WTC11 (cell line): ENCODE results near the gene GTPBP3. TPM values are rescaled to one million over a fixed set of nuclear protein-coding genes. Genes with fewer than 3 reads are reported as not detected.

Source experiments
- ATAC-seq: fragments of 200-7000 bp; cut with Tn5 transposase; 2 replicates; pipeline ENCODE4 v1.10.0; 2021; ENCODE audit warnings: mild to moderate bottlenecking, moderate library complexity
- CTCF ChIA-PET: fragments of 300-600 bp; sonication (Branson Sonifier 250); formaldehyde crosslinking; loops from one replicate; lab custom pipeline; 2021; ENCODE audit warnings: antibody characterized with exemption; lab: Charles Lee
- POLR2A ChIA-PET: fragments of 350-600 bp; sonication (Branson Sonifier 250); formaldehyde crosslinking; loops from one replicate; lab custom pipeline; 2021; ENCODE audit warnings: antibody characterized with exemption; lab: Charles Lee
- DNase-seq: peaks from one replicate; pipeline ENCODE4 v3.0.0; 2021; ENCODE audit warnings: low spot score
- H3K27ac Mint-ChIP-seq: 2 replicates; pipeline ENCODE4 v1.8.0; 2021; ENCODE audit warnings: mixed read lengths
- H3K27me3 Mint-ChIP-seq: 2 replicates; pipeline ENCODE4 v1.8.0; 2021; ENCODE audit warnings: low read depth, mild to moderate bottlenecking, moderate library complexity, mixed read lengths
- H3K36me3 Mint-ChIP-seq: 2 replicates; pipeline ENCODE4 v1.8.0; 2021; ENCODE audit warnings: mixed read lengths
- H3K4me1 Mint-ChIP-seq: 2 replicates; pipeline ENCODE4 v1.8.0; 2022; ENCODE audit warnings: mixed read lengths
- H3K4me3 Mint-ChIP-seq: 2 replicates; pipeline ENCODE4 v1.8.0; 2021; ENCODE audit warnings: mild to moderate bottlenecking, moderate library complexity, mixed read lengths
- H3K9me3 Mint-ChIP-seq: 2 replicates; pipeline ENCODE4 v1.8.0; 2021; ENCODE audit warnings: mixed read lengths
- ATF1 ChIP-seq: sonication (generic); formaldehyde crosslinking; IDR thresholded peaks from 2 replicates; pipeline ENCODE4 v1.8.1; 2023; ENCODE audit warnings: mild to moderate bottlenecking, moderate library complexity, missing genetic modification reagents
- ETV6 ChIP-seq: sonication (generic); formaldehyde crosslinking; IDR thresholded peaks from 2 replicates; pipeline ENCODE4 v1.8.1; 2022; ENCODE audit warnings: mild to moderate bottlenecking, missing genetic modification reagents
- FOXJ3 ChIP-seq: sonication (generic); formaldehyde crosslinking; IDR thresholded peaks from 2 replicates; pipeline ENCODE4 v1.9.0; 2021; ENCODE audit warnings: missing genetic modification reagents, mild to moderate bottlenecking, borderline replicate concordance
- JAZF1 ChIP-seq: fragments of 250-450 bp; sonication (Bioruptor Pico); IDR thresholded peaks from 2 replicates; pipeline ENCODE4 v1.9.0; 2021; ENCODE audit warnings: moderate library complexity, mild to moderate bottlenecking, inconsistent platforms
- JUN ChIP-seq: sonication (generic); formaldehyde crosslinking; IDR thresholded peaks from 2 replicates; pipeline ENCODE4 v1.8.0; 2023; ENCODE audit warnings: mild to moderate bottlenecking, missing genetic modification reagents
- KAT7 ChIP-seq: sonication (generic); formaldehyde crosslinking; IDR thresholded peaks from 2 replicates; pipeline ENCODE4 v1.8.1; 2023; ENCODE audit warnings: missing genetic modification reagents, mild to moderate bottlenecking, borderline replicate concordance
- NFE2L1 ChIP-seq: sonication (generic); formaldehyde crosslinking; IDR thresholded peaks from 2 replicates; pipeline ENCODE4 v1.8.1; 2023; ENCODE audit warnings: missing genetic modification reagents
- NR1H2 ChIP-seq: sonication (generic); formaldehyde crosslinking; IDR thresholded peaks from 2 replicates; pipeline ENCODE4 v1.9.0; 2021; ENCODE audit warnings: mild to moderate bottlenecking, moderate library complexity, missing genetic modification reagents
- NR3C1 ChIP-seq: sonication (generic); formaldehyde crosslinking; conservative IDR thresholded peaks from 2 replicates; pipeline ENCODE4 v1.8.1; 2023; ENCODE audit warnings: low read depth, mild to moderate bottlenecking, missing genetic modification reagents
- RELA ChIP-seq: sonication (generic); formaldehyde crosslinking; IDR thresholded peaks from 2 replicates; pipeline ENCODE4 v1.8.1; 2022; ENCODE audit warnings: missing genetic modification reagents, mild to moderate bottlenecking, borderline replicate concordance
- SMAD3 ChIP-seq: sonication (generic); formaldehyde crosslinking; IDR thresholded peaks from 2 replicates; pipeline ENCODE4 v1.8.0; 2022; ENCODE audit warnings: missing genetic modification reagents, mild to moderate bottlenecking, borderline replicate concordance
- SOX15 ChIP-seq: fragments of 250-450 bp; sonication (Bioruptor Pico); IDR thresholded peaks from 2 replicates; pipeline ENCODE4 v1.9.0; 2021; ENCODE audit warnings: mild to moderate bottlenecking
- SP1 ChIP-seq: sonication (generic); formaldehyde crosslinking; conservative IDR thresholded peaks from 2 replicates; pipeline ENCODE4 v1.8.1; 2022; ENCODE audit warnings: missing genetic modification reagents
- TEAD4 ChIP-seq: sonication (generic); formaldehyde crosslinking; IDR thresholded peaks from 2 replicates; pipeline ENCODE4 v1.8.0; 2022; ENCODE audit warnings: mild to moderate bottlenecking, missing genetic modification reagents
- ZBTB21 ChIP-seq: sonication (generic); formaldehyde crosslinking; IDR thresholded peaks from 2 replicates; pipeline ENCODE4 v1.8.1; 2023; ENCODE audit warnings: mild to moderate bottlenecking, missing genetic modification reagents, borderline replicate concordance
- ZNF671 ChIP-seq: fragments of 250-450 bp; sonication (Bioruptor Pico); IDR thresholded peaks from 2 replicates; pipeline ENCODE4 v1.8.0; 2021; ENCODE audit warnings: mild to moderate bottlenecking
- total RNA-seq: library from RNA; stranded (reverse); gene quantifications from 3 replicates; pipeline ENCODE4 v1.2.3, GENCODE V29; 2021
- TF ChIP-seq, protein P1 (sequence below): sonication (generic); formaldehyde crosslinking; IDR thresholded peaks from 2 replicates; pipeline ENCODE4 v1.8.1; 2023; ENCODE audit warnings: mild to moderate bottlenecking, missing genetic modification reagents, moderate library complexity
- TF ChIP-seq, protein P2 (sequence below): sonication (generic); formaldehyde crosslinking; conservative IDR thresholded peaks from 2 replicates; pipeline ENCODE4 v1.8.1; 2022; ENCODE audit warnings: mild to moderate bottlenecking, missing genetic modification reagents
- TF ChIP-seq, protein P3 (sequence below): fragments of 250-450 bp; sonication (Bioruptor Pico); IDR thresholded peaks from 2 replicates; pipeline ENCODE4 v1.9.0; 2021; ENCODE audit warnings: mild to moderate bottlenecking
- TF ChIP-seq, protein P4 (sequence below): sonication (generic); formaldehyde crosslinking; IDR thresholded peaks from 2 replicates; pipeline ENCODE4 v1.8.1; 2022; ENCODE audit warnings: mild to moderate bottlenecking, moderate library complexity, missing genetic modification reagents
- TF ChIP-seq, protein P5 (sequence below): sonication (generic); formaldehyde crosslinking; IDR thresholded peaks from 2 replicates; pipeline ENCODE4 v1.8.0; 2022; ENCODE audit warnings: mild to moderate bottlenecking, missing genetic modification reagents
- TF ChIP-seq, protein P6 (sequence below): sonication (generic); formaldehyde crosslinking; IDR thresholded peaks from 2 replicates; pipeline ENCODE4 v1.8.0; 2022; ENCODE audit warnings: mild to moderate bottlenecking, missing genetic modification reagents
- TF ChIP-seq, protein P7 (sequence below): sonication (generic); formaldehyde crosslinking; IDR thresholded peaks from 2 replicates; pipeline ENCODE4 v1.8.1; 2022; ENCODE audit warnings: low read depth, missing genetic modification reagents, borderline replicate concordance
- TF ChIP-seq, protein P8 (sequence below): sonication (generic); formaldehyde crosslinking; IDR thresholded peaks from 2 replicates; pipeline ENCODE4 v1.8.1; 2023; ENCODE audit warnings: mild to moderate bottlenecking, missing genetic modification reagents

GTPBP3 gene
- total RNA-seq, 1 experiment from 2014 or later = 93.0 TPM

DNA sequence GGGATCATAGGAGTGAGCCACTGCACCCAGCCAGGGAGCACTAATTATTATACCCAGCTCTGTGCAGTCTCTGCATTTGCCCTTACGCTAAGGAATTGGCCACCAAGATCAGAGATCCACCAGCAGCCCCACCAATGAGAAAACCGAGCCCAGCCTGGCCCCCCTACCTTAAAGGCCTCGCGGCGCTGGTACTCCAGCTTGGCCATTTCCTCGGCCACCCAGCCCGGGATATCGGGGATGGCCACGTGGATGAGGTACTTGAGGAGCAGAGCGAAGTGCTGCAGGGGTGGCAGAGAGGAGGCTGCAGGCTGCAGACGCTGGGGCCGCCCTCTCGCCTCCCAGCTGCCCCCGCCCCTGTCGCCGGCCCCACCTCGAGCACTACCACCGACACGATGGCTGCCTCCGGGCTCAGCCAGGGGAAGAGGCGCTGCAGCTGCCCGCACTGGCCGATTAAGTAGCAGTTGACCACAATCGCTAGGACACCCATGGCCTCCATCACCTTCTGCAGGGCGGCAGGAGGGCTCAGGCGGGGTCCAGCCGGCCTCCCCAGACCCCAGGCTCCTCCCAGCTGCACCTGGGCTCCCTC is 10.2 kb upstream of the GTPBP3 start:
- DNase-seq (no peak), ATAC-seq (no peak; the same call in 1 of the 2 replicates)
- H3K9me3 Mint-ChIP-seq = no peaks in the 10 kb centered on the region
- peaks cover 9% of the 10 kb centered on the region for H3K36me3 Mint-ChIP-seq
- POLR2A ChIA-PET = interaction anchor here (0.5 to 1.4 kb wide), 5 partner anchors 12 to 668 kb away, joined by 3 to 11 read pairs (median 5); partner anchors contain the start of genes ABHD8, DDA1 and MRPL34
- peak overlapping the region; percentile 98 for H3K27ac Mint-ChIP-seq
- H3K4me3 Mint-ChIP-seq = peak overlapping the region; percentile 84
- H3K27me3 Mint-ChIP-seq = peaks cover 2% of the 10 kb centered on the region; the same call in 1 of the 2 replicates
- TF ChIP-seq KAT7 (CRISPR knock-in tag) (no peak), SMAD3 (CRISPR knock-in tag) (no peak), NFE2L1 (peak; percentile 42; the same call in 1 of the 2 replicates), SOX15 (CRISPR knock-in tag) (no peak), TEAD4 (CRISPR knock-in tag) (no peak), ZBTB21 (0 out of 2 replicates have a peak, but pooled peaks have one; percentile 28), RELA (CRISPR knock-in tag) (0 out of 2 replicates have a peak, but pooled peaks have one; percentile 49), NR3C1 (no peak), SP1 (CRISPR knock-in tag) (no peak), ATF1 (CRISPR knock-in tag) (no peak), ETV6 (CRISPR knock-in tag) (no peak)
- TF ChIP-seq, protein P1, sequence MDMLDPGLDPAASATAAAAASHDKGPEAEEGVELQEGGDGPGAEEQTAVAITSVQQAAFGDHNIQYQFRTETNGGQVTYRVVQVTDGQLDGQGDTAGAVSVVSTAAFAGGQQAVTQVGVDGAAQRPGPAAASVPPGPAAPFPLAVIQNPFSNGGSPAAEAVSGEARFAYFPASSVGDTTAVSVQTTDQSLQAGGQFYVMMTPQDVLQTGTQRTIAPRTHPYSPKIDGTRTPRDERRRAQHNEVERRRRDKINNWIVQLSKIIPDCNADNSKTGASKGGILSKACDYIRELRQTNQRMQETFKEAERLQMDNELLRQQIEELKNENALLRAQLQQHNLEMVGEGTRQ (CRISPR knock-in tag) = no peak
- TF ChIP-seq, protein P2, sequence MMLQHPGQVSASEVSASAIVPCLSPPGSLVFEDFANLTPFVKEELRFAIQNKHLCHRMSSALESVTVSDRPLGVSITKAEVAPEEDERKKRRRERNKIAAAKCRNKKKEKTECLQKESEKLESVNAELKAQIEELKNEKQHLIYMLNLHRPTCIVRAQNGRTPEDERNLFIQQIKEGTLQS (CRISPR knock-in tag) = no peak
- TF ChIP-seq, protein P3, sequence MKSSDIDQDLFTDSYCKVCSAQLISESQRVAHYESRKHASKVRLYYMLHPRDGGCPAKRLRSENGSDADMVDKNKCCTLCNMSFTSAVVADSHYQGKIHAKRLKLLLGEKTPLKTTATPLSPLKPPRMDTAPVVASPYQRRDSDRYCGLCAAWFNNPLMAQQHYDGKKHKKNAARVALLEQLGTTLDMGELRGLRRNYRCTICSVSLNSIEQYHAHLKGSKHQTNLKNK (CRISPR knock-in tag) = no peak
- TF ChIP-seq, protein P4, sequence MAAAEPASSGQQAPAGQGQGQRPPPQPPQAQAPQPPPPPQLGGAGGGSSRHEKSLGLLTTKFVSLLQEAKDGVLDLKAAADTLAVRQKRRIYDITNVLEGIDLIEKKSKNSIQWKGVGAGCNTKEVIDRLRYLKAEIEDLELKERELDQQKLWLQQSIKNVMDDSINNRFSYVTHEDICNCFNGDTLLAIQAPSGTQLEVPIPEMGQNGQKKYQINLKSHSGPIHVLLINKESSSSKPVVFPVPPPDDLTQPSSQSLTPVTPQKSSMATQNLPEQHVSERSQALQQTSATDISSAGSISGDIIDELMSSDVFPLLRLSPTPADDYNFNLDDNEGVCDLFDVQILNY (CRISPR knock-in tag) = 0 out of 2 replicates have a peak, but pooled peaks have one; percentile 6
- TF ChIP-seq, all 79 proteins: peak for 4
- H3K4me1 Mint-ChIP-seq = peaks cover 16% of the 10 kb centered on the region
- CTCF ChIA-PET = interaction anchor here (0.6 to 3.5 kb wide), 28 partner anchors 8 to 279 kb away, joined by 3 to 35 read pairs (median 4); partner anchors contain the start of genes ANKLE1, DDA1, MRPL34 and USE1

DNA sequence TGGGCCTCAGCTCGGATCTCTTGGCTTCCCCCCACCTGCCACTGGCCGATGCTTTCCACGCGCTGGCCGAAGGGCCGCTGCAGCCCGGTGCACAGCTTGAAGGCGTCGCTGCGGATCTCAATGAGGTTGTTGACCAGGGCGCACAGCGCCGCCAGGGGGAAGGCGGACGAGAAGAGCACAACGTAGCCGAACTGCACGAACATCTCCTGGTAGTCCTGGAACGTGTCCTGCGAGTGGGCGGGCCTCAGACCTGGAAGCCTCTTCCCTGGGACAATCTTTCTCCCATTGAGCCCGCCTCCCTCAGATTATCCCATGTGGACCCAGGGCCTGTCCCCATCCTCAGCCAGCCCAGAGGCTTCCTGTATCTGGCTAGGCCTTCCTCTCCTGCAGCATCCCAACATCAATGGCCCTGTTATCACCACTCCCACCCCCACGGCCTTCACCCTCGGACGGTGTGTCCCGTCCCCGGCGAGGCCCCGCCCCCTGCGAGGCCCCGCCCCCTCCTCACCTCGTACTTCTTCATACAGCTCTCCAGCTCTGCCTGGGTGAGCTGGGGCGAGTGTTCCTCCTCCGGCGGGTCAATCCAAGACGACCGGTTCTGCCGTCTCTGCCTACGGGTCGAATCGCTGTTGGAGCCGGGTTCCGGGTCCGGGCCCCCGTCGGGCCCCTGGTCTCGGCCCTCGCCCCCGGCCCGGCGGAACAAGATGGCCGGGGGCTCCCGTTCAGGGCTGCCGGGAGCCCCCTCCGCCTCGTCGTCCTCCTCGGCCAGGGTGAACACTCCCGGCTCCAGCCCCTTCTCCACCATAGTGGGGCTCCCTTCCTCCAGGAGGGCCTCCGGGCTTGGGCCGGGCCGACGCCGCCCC is 9.5 kb upstream of the GTPBP3 start:
- DNase-seq = peak; percentile 93
- POLR2A ChIA-PET = interaction anchor here (0.5 to 1.4 kb wide), 8 partner anchors 11 to 669 kb away, joined by 3 to 11 read pairs (median 4); partner anchors contain the start of genes ABHD8, DDA1 and MRPL34
- peaks cover 11% of the 10 kb centered on the region for H3K36me3 Mint-ChIP-seq
- H3K4me3 Mint-ChIP-seq = peak overlapping the region; percentile 84
- peak; percentile 72 for ATAC-seq
- H3K27ac Mint-ChIP-seq = peak overlapping the region; percentile 98
- peaks cover 16% of the 10 kb centered on the region for H3K4me1 Mint-ChIP-seq
- CTCF ChIA-PET = interaction anchor here (0.6 to 3.5 kb wide), 37 partner anchors 8 to 278 kb away, joined by 3 to 35 read pairs (median 4); partner anchors contain the start of genes ANKLE1, DDA1, MRPL34 and MVB12A
- peaks cover 4% of the 10 kb centered on the region for H3K9me3 Mint-ChIP-seq
- H3K27me3 Mint-ChIP-seq = peaks cover 5% of the 10 kb centered on the region
- TF ChIP-seq, protein P5, sequence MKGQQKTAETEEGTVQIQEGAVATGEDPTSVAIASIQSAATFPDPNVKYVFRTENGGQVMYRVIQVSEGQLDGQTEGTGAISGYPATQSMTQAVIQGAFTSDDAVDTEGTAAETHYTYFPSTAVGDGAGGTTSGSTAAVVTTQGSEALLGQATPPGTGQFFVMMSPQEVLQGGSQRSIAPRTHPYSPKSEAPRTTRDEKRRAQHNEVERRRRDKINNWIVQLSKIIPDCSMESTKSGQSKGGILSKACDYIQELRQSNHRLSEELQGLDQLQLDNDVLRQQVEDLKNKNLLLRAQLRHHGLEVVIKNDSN (CRISPR knock-in tag) = no peak
- TF ChIP-seq JUN (CRISPR knock-in tag) = no peak
- TF ChIP-seq, protein P6, sequence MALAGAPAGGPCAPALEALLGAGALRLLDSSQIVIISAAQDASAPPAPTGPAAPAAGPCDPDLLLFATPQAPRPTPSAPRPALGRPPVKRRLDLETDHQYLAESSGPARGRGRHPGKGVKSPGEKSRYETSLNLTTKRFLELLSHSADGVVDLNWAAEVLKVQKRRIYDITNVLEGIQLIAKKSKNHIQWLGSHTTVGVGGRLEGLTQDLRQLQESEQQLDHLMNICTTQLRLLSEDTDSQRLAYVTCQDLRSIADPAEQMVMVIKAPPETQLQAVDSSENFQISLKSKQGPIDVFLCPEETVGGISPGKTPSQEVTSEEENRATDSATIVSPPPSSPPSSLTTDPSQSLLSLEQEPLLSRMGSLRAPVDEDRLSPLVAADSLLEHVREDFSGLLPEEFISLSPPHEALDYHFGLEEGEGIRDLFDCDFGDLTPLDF (CRISPR knock-in tag) = no peak
- TF ChIP-seq FOXJ3 = no peak
- no peak for TF ChIP-seq NFE2L1
- TF ChIP-seq, protein P7, sequence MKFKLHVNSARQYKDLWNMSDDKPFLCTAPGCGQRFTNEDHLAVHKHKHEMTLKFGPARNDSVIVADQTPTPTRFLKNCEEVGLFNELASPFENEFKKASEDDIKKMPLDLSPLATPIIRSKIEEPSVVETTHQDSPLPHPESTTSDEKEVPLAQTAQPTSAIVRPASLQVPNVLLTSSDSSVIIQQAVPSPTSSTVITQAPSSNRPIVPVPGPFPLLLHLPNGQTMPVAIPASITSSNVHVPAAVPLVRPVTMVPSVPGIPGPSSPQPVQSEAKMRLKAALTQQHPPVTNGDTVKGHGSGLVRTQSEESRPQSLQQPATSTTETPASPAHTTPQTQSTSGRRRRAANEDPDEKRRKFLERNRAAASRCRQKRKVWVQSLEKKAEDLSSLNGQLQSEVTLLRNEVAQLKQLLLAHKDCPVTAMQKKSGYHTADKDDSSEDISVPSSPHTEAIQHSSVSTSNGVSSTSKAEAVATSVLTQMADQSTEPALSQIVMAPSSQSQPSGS = no peak
- no peak for TF ChIP-seq JAZF1 (CRISPR knock-in tag)
- TF ChIP-seq, protein P8, sequence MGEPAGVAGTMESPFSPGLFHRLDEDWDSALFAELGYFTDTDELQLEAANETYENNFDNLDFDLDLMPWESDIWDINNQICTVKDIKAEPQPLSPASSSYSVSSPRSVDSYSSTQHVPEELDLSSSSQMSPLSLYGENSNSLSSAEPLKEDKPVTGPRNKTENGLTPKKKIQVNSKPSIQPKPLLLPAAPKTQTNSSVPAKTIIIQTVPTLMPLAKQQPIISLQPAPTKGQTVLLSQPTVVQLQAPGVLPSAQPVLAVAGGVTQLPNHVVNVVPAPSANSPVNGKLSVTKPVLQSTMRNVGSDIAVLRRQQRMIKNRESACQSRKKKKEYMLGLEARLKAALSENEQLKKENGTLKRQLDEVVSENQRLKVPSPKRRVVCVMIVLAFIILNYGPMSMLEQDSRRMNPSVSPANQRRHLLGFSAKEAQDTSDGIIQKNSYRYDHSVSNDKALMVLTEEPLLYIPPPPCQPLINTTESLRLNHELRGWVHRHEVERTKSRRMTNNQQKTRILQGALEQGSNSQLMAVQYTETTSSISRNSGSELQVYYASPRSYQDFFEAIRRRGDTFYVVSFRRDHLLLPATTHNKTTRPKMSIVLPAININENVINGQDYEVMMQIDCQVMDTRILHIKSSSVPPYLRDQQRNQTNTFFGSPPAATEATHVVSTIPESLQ = no peak
- no peak for TF ChIP-seq ZBTB21
- no peak for TF ChIP-seq NR1H2 (CRISPR knock-in tag)
- TF ChIP-seq ZNF671 = no peak
- no peak for TF ChIP-seq SMAD3 (CRISPR knock-in tag)
